Measurements from ENCODE around the gene CNOT8. TPM values are rescaled to one million over a fixed set of nuclear protein-coding genes. Genes with fewer than 3 reads are reported as not detected.
A peak's percentile ranks its signal among the peaks of the same experiment; 100 is the strongest.

The CNOT8 gene
- total RNA-seq, 2 donors from 2014 or later = 44.6 to 48.8 TPM

GRCh38 chr5:154858972-154859871, 795 bp downstream of the CNOT8 start:
- Histone ChIP-seq H3K4me1 (ENCODE audit: control insufficient read depth, insufficient read depth, low read length) (peaks cover 4% of the 10 kb centered on the region), H3K27ac (ENCODE audit: low read depth, low read length) (peak overlapping the region; percentile 100), H3K36me3 (ENCODE audit: control insufficient read depth, insufficient read depth, low read length) (peaks cover 11% of the 10 kb centered on the region), H3K9ac (ENCODE audit: extremely low read depth, low read length, poor library complexity, severe bottlenecking) (peak overlapping the region; percentile 87), H3K27me3 (ENCODE audit: control insufficient read depth, insufficient read depth, low read length, poor library complexity, severe bottlenecking) (no peaks in the 10 kb centered on the region), H3K9me3 (ENCODE audit: control insufficient read depth, low read length) (no peaks in the 10 kb centered on the region), H3K4me3 (ENCODE audit: low read length) (peak overlapping the region; percentile 95)
- peak; percentile 54 for DNase-seq
- Mint-ChIP-seq H3K36me3 (ENCODE audit: low read depth) (peaks cover 15% of the 10 kb centered on the region), H3K4me3 (peak overlapping the region; percentile 93), H3K4me1 (peaks cover 22% of the 10 kb centered on the region), H3K27ac (peak overlapping the region; percentile 100), H3K9me3 (no peaks in the 10 kb centered on the region), H3K27me3 (ENCODE audit: insufficient read depth) (no peaks in the 10 kb centered on the region)
- WGBS, 2 experiments (ENCODE audit: insufficient coverage in 1 of 2, insufficient read length in 1 of 2) = 13 to 19% methylated on average over 11 to 26 of the region's 26 CpGs
- TF ChIP-seq CTCF (conservative IDR thresholded peaks at IDR 0.05) = no peak

GRCh38 chr5:154860123-154860522, 1.7 kb downstream of the CNOT8 start:
- Histone ChIP-seq H3K4me1 (ENCODE audit: control insufficient read depth, insufficient read depth, low read length) (peaks cover 4% of the 10 kb centered on the region), H3K27ac (ENCODE audit: low read depth, low read length) (no peak overlapping the region), H3K4me3 (ENCODE audit: low read length) (peak overlapping the region; percentile 95), H3K9ac (ENCODE audit: extremely low read depth, low read length, poor library complexity, severe bottlenecking) (peak overlapping the region; percentile 87), H3K36me3 (ENCODE audit: control insufficient read depth, insufficient read depth, low read length) (peaks cover 20% of the 10 kb centered on the region), H3K27me3 (ENCODE audit: control insufficient read depth, insufficient read depth, low read length, poor library complexity, severe bottlenecking) (no peaks in the 10 kb centered on the region), H3K9me3 (ENCODE audit: control insufficient read depth, low read length) (no peaks in the 10 kb centered on the region)
- H3K4me3 Mint-ChIP-seq = peak overlapping the region; percentile 93
- 57 to 83% methylated on average over 3 to 5 of the region's 5 CpGs for WGBS, 2 experiments (ENCODE audit: insufficient coverage in 1 of 2, insufficient read length in 1 of 2)
- peaks cover 22% of the 10 kb centered on the region for H3K4me1 Mint-ChIP-seq
- H3K27ac Mint-ChIP-seq = peak overlapping the region; percentile 100
- H3K36me3 Mint-ChIP-seq (ENCODE audit: low read depth) = peaks cover 22% of the 10 kb centered on the region
- H3K9me3 Mint-ChIP-seq = no peaks in the 10 kb centered on the region
- DNase-seq = peak; percentile 63
- H3K27me3 Mint-ChIP-seq (ENCODE audit: insufficient read depth) = no peaks in the 10 kb centered on the region
- no peak for TF ChIP-seq CTCF (conservative IDR thresholded peaks at IDR 0.05)

- Histone ChIP-seq H3K4me3 (ENCODE audit: low read length) (peak overlapping the region; percentile 95), H3K9ac (ENCODE audit: extremely low read depth, low read length, poor library complexity, severe bottlenecking) (peak overlapping the region; percentile 24), H3K36me3 (ENCODE audit: control insufficient read depth, insufficient read depth, low read length) (peaks cover 26% of the 10 kb centered on the region), H3K4me1 (ENCODE audit: control insufficient read depth, insufficient read depth, low read length) (peaks cover 4% of the 10 kb centered on the region), H3K9me3 (ENCODE audit: control insufficient read depth, low read length) (no peaks in the 10 kb centered on the region), H3K27ac (ENCODE audit: low read depth, low read length) (no peak overlapping the region), H3K27me3 (ENCODE audit: control insufficient read depth, insufficient read depth, low read length, poor library complexity, severe bottlenecking) (no peaks in the 10 kb centered on the region)
- H3K27me3 Mint-ChIP-seq (ENCODE audit: insufficient read depth) = no peaks in the 10 kb centered on the region
- 86 to 87% methylated on average over 2 to 4 of the region's 4 CpGs for WGBS, 2 experiments (ENCODE audit: insufficient coverage in 1 of 2, insufficient read length in 1 of 2)
- H3K9me3 Mint-ChIP-seq = no peaks in the 10 kb centered on the region
- H3K4me3 Mint-ChIP-seq = no peak overlapping the region
- peak overlapping the region; percentile 100 for H3K27ac Mint-ChIP-seq
- DNase-seq = no peak
- TF ChIP-seq CTCF (conservative IDR thresholded peaks at IDR 0.05) = no peak
- H3K36me3 Mint-ChIP-seq (ENCODE audit: low read depth) = peaks cover 28% of the 10 kb centered on the region
- peaks cover 22% of the 10 kb centered on the region for H3K4me1 Mint-ChIP-seq
Measured at GRCh38 chr5:154860765-154861164, 2.3 kb downstream of the CNOT8 start.

All from endodermal cell (in vitro differentiated cells).